ENCODE results near the gene TMEM184B.

TMEM184B gene

GRCh38 chr22:38233427-38233826 is 39.4 kb downstream of the TMEM184B start:
- H3K4me3 ChIP-seq (ENCODE audit: low read length) = no peak overlapping the region
- DNase-seq (ENCODE audit: low read depth, low spot score) = no peak

- H3K4me3 ChIP-seq (ENCODE audit: low read length) = no peak overlapping the region
- DNase-seq (ENCODE audit: low read depth, low spot score) = no peak
Observed at GRCh38 chr22:38232196-38232595, 40.6 kb downstream of the TMEM184B start.

DNA sequence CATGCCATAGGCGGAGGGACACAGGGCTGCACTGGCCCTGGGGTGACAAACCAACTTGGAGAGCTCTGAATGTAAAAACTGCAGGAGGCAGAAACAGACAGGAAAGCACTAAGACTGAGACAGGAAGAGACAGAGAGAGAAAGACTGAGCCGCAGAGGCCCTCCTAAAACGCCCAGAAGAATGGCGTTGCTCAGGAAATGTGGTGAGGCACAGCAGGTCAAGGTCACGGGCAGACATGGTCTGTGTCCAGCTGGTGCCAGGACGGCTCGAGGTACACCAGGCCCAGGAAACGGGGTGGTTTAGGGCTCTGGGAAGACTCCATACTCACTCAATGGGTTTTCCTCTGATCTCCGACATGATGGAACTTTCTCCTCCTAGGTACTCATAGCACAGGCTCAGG is 41.9 kb downstream of the TMEM184B start:
- no peak overlapping the region for H3K4me3 ChIP-seq (ENCODE audit: low read length)
- no peak for DNase-seq (ENCODE audit: low read depth, low spot score)

GRCh38 chr22:38230108-38230825 is 42.5 kb downstream of the TMEM184B start:
- H3K4me3 ChIP-seq (ENCODE audit: low read length) = no peak overlapping the region
- peak; percentile 39 for DNase-seq (ENCODE audit: low read depth, low spot score)

- no peak for DNase-seq (ENCODE audit: low read depth, low spot score)
- no peak overlapping the region for H3K4me3 ChIP-seq (ENCODE audit: low read length)
Observed at GRCh38 chr22:38228873-38229740, 43.7 kb downstream of the TMEM184B start.

- DNase-seq (ENCODE audit: low read depth, low spot score) = no peak
- H3K4me3 ChIP-seq (ENCODE audit: low read length) = no peak overlapping the region
Observed at GRCh38 chr22:38228326-38228872, 44.4 kb downstream of the TMEM184B start.

- no peak for DNase-seq (ENCODE audit: low read depth, low spot score)
- no peak overlapping the region for H3K4me3 ChIP-seq (ENCODE audit: low read length)
Observed at GRCh38 chr22:38226853-38227649, 45.8 kb downstream of the TMEM184B start.

DNA sequence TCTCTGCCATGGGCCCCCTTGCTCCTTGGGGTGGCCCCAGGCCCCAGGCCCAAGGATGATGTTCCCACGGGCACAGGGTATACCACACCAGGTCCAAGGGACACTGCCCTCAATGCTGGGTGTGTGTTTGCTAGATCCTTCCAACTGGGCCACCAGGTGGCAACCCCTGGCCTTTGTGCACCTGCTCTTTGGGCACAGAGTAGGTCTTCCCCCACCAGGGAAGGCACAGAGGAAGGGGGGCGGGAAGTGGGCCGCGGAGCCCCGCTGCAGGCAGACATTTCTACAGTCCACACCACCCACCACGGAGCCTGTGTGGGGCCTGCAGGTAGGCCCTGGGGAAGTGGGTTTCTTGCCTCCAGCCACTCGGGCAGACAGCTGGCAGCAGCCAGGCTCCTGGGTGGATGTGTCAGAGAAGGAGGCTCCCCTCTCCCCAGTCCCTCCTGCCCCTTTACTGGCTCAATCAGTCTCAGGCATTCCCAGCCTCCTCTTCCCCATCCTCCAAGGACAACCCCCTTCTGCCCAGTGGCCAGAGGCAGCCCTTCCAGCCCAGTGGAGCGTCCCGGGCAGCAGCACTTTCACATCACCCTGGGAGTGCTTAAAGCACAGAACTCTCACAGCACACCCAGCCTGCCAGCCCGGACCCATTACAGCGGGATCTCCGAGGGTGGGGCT is 49.4 kb downstream of the TMEM184B start:
- no peak overlapping the region for H3K4me3 ChIP-seq (ENCODE audit: low read length)
- DNase-seq (ENCODE audit: low read depth, low spot score) = no peak

DNA sequence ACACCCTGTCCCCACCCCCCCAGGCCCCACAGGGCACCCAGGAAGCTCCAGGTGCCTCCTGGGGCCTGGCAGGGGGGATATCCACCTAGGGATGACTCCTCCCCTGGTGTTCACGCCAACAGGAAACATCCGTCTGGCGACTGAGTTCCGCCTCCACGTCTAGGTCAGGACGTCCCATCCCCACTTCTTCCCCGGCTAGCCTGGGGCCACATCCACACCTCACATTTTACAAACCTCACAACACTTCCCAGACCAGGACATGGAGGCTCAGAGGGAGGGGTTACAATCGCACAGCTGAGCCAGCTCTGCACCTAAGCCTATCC is 50.1 kb downstream of the TMEM184B start:
- no peak for DNase-seq (ENCODE audit: low read depth, low spot score)
- H3K4me3 ChIP-seq (ENCODE audit: low read length) = no peak overlapping the region

DNA sequence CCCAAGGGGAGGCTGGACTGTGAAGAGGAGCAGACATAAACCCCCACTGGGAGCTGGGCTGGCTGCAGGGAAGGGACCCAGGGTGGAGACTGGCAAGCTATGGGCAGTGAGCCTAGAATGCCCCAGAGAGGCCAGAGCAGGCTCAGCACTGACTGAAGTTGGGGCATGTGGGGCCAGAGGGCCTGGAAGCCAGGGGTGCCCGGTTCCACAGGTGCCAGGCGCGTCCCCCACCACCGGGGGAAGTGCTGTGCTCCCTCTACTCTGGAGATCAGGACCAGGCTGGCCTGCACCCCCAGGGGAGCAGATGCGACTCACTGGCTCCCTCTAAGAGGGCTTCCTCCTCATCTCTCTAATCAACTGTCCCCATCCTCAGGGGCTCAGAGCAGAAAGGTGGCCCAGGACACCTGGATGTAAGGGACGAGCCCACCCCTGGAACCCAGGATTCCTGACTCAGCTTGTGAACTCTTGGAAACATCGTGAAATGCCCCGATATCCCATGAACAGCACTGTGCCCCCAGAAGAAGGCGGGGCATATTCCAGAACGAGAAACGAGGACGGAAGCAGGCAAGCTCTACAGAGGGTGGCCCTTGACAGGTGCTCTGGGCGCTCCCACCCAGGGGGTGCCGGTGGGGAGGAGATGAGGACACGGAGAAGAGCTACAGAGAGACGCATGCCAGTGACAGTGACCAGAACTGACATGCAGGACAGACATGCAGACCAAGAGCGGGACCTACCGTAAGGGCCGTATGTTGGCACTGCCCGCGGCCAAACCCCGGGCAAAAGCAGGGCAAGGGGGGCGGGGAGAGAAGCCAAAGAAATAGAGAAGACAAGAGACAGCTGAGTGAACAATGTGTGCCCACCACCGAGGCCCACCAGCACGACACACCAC is 50.7 kb downstream of the TMEM184B start:
- H3K4me3 ChIP-seq (ENCODE audit: low read length) = no peak overlapping the region
- no peak for DNase-seq (ENCODE audit: low read depth, low spot score)

GRCh38 chr22:38221407-38221806 is 51.4 kb downstream of the TMEM184B start:
- H3K4me3 ChIP-seq (ENCODE audit: low read length) = no peak overlapping the region
- DNase-seq (ENCODE audit: low read depth, low spot score) = no peak

- no peak for DNase-seq (ENCODE audit: low read depth, low spot score)
- no peak overlapping the region for H3K4me3 ChIP-seq (ENCODE audit: low read length)
Observed at GRCh38 chr22:38220653-38221386, 52.0 kb downstream of the TMEM184B start.

- DNase-seq (ENCODE audit: low read depth, low spot score) = no peak
- H3K4me3 ChIP-seq (ENCODE audit: low read length) = no peak overlapping the region
Observed at GRCh38 chr22:38220163-38220562, 52.6 kb downstream of the TMEM184B start.

DNA sequence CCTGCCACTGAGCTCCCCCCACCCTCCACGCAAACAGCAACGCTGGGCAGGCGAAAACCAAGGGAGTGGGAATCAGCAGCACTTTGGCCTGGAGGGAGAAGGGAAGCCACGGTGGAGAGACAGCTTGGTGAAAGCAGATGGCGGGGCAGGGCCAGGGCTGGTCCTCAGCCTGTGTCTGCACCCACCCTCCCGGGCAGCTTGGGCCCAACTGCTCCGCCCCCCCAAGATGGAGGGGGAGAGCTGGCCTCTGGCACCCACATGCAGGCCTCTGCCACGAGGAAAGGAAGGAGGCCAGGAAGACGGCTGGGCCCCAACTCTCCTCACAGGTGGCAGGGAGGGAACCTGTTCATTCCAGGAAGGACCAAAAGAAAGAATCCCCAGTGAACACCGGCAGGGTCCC is 53.2 kb downstream of the TMEM184B start:
- no peak for DNase-seq (ENCODE audit: low read depth, low spot score)
- H3K4me3 ChIP-seq (ENCODE audit: low read length) = no peak overlapping the region

- DNase-seq (ENCODE audit: low read depth, low spot score) = no peak
- no peak overlapping the region for H3K4me3 ChIP-seq (ENCODE audit: low read length)
Observed at GRCh38 chr22:38218661-38219622, 53.9 kb downstream of the TMEM184B start.
